ENCODE data around the gene SLC35G6. TPM values are rescaled to one million over a fixed set of nuclear protein-coding genes. Genes with fewer than 3 reads are reported as not detected.

SLC35G6 gene
- total RNA-seq, 1 donor, result not detected

GRCh38 chr17:7475764-7476422 is 5.4 kb upstream of the SLC35G6 start:
- DNase-seq (ENCODE audit: low read depth), result peak; percentile 79
- H3K4me3 ChIP-seq (ENCODE audit: low read depth, low read length), result peak overlapping the region; percentile 35
- TF ChIP-seq, protein P1, sequence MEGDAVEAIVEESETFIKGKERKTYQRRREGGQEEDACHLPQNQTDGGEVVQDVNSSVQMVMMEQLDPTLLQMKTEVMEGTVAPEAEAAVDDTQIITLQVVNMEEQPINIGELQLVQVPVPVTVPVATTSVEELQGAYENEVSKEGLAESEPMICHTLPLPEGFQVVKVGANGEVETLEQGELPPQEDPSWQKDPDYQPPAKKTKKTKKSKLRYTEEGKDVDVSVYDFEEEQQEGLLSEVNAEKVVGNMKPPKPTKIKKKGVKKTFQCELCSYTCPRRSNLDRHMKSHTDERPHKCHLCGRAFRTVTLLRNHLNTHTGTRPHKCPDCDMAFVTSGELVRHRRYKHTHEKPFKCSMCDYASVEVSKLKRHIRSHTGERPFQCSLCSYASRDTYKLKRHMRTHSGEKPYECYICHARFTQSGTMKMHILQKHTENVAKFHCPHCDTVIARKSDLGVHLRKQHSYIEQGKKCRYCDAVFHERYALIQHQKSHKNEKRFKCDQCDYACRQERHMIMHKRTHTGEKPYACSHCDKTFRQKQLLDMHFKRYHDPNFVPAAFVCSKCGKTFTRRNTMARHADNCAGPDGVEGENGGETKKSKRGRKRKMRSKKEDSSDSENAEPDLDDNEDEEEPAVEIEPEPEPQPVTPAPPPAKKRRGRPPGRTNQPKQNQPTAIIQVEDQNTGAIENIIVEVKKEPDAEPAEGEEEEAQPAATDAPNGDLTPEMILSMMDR (IDR thresholded peaks at IDR 0.05; ENCODE audit: insufficient read depth, low read length), result no peak

- TF ChIP-seq, protein P1 (IDR thresholded peaks at IDR 0.05; ENCODE audit: insufficient read depth, low read length), result no peak
- peak overlapping the region; percentile 35 for H3K4me3 ChIP-seq (ENCODE audit: low read depth, low read length)
- DNase-seq (ENCODE audit: low read depth), result peak; percentile 61
Observed at GRCh38 chr17:7476494-7476893, 4.8 kb upstream of the SLC35G6 start.

DNA sequence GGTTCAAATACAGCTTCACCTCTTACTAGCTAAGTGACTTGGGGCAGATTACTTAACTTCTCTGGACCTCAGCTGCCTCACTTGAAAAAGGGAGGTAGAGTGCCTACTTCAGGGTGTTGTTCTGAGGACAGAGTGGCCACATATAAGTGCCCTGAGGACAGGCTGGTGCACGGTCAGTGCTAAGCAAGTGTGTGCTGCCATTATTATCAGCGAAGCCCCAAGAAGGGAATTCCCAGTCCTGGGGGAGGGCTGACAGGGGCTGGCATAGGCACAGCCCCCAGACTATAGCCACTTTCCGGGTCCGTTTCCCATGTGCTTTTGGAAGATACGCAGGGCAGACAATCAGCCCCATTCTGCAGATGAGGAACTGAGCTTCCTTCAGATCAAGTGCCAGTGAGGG is 4.3 kb upstream of the SLC35G6 start:
- TF ChIP-seq, protein P1 (IDR thresholded peaks at IDR 0.05; ENCODE audit: insufficient read depth, low read length), result no peak
- DNase-seq (ENCODE audit: low read depth), result no peak
- peak overlapping the region; percentile 87 for H3K4me3 ChIP-seq (ENCODE audit: low read depth, low read length)

- TF ChIP-seq, protein P1 (IDR thresholded peaks at IDR 0.05; ENCODE audit: insufficient read depth, low read length), result no peak
- peak; percentile 88 for DNase-seq (ENCODE audit: low read depth)
- H3K4me3 ChIP-seq (ENCODE audit: low read depth, low read length), result peak overlapping the region; percentile 87
Observed at GRCh38 chr17:7477392-7478275, 3.6 kb upstream of the SLC35G6 start.

GRCh38 chr17:7478276-7479212 is 2.7 kb upstream of the SLC35G6 start:
- peak; percentile 49 for DNase-seq (ENCODE audit: low read depth)
- TF ChIP-seq, protein P1 (IDR thresholded peaks at IDR 0.05; ENCODE audit: insufficient read depth, low read length), result no peak
- peak overlapping the region; percentile 87 for H3K4me3 ChIP-seq (ENCODE audit: low read depth, low read length)
